HG03432 (cell line): ENCODE results near the gene TRIM37.

ENCODE experiments used
- ATAC-seq: cut with Tn5 transposase; IDR thresholded peaks from one replicate; pipeline ENCODE4 v1.9.1; 2021; ENCODE audit warnings: mild to moderate bottlenecking, moderate library complexity; ENCODE audit not compliant: unreplicated experiment

Gene TRIM37

DNA sequence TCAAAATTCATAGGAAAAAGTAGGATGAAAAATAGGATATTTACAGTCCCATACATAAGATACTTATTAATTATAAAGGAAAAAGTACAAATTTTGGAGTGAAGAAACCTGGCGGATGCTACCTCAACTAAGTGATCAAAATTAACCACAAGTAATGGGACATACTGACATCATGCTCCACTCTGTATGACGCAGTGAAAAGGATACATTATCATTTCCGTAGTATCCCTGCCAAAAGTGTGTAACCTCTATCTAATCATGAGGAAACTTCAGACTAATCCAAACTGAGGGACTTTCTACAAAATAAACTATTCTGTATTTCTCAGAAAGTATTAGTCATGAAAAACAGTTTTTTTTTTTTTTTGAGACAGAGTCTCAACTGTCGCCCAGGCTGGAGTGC lies 60.5 kb downstream of the TRIM37 start:
- no peak for ATAC-seq

DNA sequence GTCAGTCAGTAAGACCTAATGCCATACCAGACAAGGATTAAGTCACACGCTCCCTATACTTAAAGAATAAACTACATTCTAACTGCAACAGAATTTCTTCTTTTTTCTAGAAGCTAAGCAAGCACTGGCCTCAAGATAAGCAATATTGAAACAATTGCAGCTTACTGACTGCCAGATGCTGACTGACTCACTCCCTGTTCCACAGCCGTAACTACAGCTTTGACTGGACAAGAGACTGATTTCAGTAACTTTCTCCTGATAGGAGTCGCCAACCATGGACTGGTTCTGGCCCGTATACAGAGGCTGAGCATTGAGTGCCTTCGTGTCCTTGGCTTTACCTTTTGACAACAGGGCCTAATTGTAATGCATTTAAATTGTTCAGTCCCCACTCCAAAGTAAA lies 67.9 kb downstream of the TRIM37 start:
- no peak for ATAC-seq

- no peak for ATAC-seq
Observed at GRCh38 chr17:59037960-59038359, 68.7 kb downstream of the TRIM37 start.

DNA sequence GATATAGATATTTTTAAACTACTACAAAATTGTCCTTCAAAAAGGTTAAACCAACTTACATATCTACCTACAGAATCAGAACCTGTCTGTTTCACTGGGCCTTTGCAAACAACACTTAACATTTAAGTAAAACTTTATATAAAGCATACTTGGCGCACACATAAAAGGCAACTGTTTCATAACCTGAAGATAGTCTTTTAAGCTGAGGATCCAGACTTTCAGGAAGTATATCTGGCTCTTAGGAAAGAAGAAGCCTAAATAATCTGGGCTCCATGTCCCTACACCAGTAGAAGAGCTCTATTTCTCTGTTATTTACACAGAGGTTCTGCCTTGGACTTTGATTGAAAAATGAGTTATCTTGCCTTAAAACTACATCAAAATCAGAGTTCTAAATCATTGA lies 75.9 kb downstream of the TRIM37 start:
- no peak for ATAC-seq

DNA sequence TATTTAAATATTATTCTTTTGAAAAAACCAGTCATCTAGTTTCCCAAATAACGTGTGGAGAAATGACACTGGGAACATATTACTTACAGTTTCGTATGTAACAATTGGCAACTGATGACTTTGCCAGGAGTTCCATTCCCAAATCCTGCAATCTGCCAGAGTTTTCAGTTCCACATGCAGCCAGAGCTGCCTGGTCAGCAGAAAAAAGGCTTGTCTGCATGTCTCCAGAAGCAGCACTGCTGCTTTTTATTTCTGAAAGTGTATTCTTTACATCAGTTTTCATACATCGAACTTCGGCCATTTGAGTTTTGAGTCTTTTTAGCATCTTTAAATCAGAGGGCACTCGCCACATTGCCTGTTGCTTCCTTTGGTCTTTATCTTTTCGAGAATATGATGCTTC lies 78.4 kb downstream of the TRIM37 start:
- ATAC-seq: no peak

DNA sequence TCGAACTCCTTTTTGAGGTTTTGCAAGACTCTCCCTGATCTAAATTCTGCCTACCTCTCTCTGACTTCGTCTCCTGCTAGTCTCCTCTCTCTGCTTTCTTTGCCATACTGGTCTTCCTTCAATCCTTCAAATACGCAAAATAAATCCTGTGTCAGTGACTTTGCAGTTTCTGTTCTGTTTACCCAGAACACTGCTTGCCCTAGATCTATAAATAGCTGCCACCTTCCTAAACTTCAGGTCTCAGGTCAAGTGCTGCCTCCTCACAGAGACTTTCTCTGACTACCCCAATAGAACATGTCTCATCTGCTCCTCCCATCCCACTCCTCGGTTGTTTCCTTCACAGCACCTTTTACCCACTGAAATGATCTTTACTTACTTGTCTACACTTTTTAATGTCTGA lies 78.9 kb downstream of the TRIM37 start:
- no peak for ATAC-seq

DNA sequence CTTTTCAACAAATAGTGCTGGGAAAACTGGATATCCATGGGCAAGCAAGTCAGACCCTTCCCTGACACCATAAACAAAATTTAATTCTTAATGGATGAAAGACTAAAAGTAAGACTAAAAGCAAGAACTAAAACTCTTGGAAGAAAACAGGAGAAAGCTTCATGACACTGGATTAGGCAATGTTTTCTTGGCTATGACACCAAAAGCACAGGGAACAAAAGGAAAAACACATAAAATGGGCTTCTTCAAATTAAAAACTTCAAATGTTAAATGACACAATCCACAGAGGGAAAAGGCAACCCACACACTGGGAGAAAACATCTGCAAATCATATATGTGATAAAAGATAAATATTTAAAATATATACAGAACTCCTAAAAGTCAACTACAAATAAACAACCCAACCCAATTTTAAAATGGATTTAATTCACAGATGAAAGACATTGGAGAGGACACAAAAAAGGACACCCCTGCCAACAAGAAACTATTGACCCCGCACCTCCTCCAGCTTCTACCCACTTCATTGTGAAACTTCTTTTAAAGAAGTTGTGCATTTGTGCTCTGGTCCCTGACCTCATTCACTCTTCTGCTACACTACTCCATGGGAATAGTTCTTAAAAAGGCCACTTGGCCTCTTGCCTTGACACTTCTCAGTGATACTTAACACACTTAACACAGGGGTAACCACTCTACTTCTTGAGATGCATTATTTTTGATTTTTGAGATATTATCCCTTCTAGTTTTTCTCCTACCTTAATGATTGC lies 80.3 kb downstream of the TRIM37 start:
- ATAC-seq: no peak

DNA sequence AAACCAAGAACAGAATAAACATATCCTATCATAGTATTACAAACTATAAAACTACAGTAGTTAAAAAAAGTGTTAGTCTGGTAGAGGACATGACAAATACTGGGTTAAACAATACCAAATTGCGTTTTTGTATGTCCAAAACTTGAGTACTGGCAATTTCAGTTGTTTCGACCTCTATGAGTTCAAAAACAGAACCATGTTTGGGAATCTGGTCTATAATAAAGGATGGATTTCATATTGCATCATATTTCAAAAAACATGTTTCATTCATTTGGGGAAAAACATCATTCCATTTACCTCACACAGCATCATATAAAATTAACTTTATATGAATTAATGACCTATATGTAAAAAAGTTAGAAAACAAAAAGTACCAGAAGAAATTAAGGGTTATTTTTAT lies 81.8 kb downstream of the TRIM37 start:
- ATAC-seq: no peak

GRCh38 chr17:59018019-59018418 lies 88.7 kb downstream of the TRIM37 start:
- ATAC-seq: no peak

DNA sequence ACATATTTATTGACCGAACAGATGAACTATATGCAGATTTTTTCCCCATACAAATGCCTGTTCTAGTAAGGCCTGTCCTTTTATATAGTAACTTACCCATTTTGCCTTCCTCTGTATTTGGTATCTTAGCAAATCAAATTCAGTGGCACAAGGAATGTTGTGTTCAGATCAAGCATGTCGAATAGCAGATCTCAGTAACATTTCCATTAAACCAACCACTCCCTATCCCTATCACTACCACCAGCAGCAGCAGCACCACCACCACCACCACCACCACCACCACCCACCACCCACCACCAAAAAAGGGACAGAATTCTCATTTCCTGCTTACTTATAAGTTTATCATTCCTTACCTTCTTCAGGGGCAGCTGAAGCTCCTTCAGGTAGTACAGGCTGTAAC lies 94.7 kb downstream of the TRIM37 start:
- no peak for ATAC-seq

DNA sequence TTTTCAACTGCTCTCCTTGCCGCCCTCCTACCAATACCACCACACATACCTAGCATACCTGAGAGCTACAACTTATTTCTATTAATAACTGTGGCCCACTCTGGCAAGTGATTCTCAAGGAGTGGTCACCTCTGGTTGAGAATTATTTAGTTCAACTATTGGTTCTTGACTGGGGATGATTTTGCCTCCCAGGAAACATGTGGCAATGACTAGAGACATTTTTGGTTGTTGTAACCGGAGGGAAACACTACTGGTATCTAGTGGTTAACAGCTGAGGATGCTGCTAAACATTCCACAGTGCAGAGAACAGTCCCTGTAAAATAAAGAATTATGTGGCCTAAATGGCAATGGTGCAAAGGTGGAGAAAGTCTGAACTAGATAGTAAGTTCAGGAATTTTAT lies 96.7 kb downstream of the TRIM37 start:
- no peak for ATAC-seq

- no peak for ATAC-seq
Observed at GRCh38 chr17:59008737-59009136, 97.9 kb downstream of the TRIM37 start.

GRCh38 chr17:59007995-59008394 lies 98.7 kb downstream of the TRIM37 start:
- no peak for ATAC-seq

GRCh38 chr17:59004338-59005111 lies 102.2 kb downstream of the TRIM37 start:
- no peak for ATAC-seq

DNA sequence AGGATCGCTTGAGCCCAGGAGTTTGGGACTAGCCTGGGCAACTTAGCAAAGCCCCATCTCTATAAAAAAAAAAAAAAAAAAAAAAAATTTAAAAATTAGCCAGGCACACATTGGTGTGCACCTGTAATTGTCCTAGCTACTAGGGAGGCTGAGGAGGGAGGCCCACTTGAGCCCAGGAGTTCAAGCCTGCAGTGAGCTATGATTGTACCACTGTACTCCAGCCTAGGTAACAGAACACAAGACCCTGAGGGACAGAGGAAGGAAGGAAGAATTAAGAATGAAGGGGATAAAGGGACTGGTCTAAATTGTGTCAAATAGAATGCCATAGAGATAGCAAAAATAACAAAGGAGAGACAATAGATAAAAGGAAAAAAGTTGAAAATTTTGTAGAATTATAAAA lies 102.8 kb downstream of the TRIM37 start:
- no peak for ATAC-seq

GRCh38 chr17:59002848-59003247 lies 103.8 kb downstream of the TRIM37 start:
- no peak for ATAC-seq

GRCh38 chr17:59002126-59002525 lies 104.6 kb downstream of the TRIM37 start:
- ATAC-seq: no peak

- ATAC-seq: peak; percentile 91
Observed at GRCh38 chr17:59001158-59001814, 105.4 kb downstream of the TRIM37 start.

DNA sequence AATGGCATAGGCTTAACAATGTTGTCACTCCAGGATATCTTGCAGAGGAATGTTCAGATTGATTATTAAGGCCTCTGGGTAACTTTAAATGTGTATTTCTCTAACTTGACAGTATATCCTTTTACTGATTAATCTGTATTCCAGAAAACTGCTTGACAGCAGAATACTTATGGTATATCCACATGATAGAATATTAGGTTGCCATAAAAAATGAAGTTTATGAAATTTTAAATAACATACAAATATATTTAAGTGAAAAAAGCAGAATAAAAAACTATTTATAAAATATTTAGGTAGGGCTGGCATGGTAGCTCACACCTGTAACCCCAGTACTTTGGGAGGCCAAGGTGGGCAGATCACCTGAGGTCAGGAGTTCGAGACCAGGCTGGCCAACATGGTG lies 106.7 kb downstream of the TRIM37 start:
- ATAC-seq: no peak

- no peak for ATAC-seq
Observed at GRCh38 chr17:58999500-58999899, 107.2 kb downstream of the TRIM37 start.

DNA sequence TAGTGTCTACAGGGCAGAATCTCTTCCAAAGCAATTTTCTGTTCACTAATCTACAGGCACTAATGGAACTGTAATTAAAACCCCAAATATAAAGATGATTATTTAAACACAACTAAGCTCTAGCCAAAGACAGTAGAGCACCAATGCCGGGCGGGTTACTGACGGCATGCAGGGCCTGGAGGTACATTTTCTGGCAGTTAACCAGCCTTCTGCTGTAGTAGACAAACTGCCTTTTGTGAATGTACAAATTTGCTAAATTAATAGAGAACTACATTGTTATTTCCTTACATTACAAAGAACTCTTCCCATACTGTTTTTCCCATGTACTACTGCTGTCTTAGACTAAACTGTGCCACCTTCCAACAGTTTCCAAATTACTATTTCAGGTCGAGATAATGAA lies 107.8 kb downstream of the TRIM37 start:
- ATAC-seq: no peak
